H1 (cell line): Measurements from ENCODE around the gene FGR. TPM values are rescaled to one million over a fixed set of nuclear protein-coding genes. Genes with fewer than 3 reads are reported as not detected.
"Not testable (repeated sequence)": the region's sequence is repeated elsewhere in the genome, so short reads cannot be mapped to it uniquely, and the experiment has no call there.

Source experiments
- CTCF ChIA-PET: fragments of 300-600 bp; sonication (Branson Sonifier 250); formaldehyde crosslinking; loops from one replicate; lab custom pipeline; 2021; ENCODE audit not compliant: partially characterized antibody; lab: Charles Lee
- POLR2A ChIA-PET: fragments of 300-600 bp; sonication (Branson Sonifier 250); formaldehyde crosslinking; loops from one replicate; lab custom pipeline; 2021; ENCODE audit warnings: inconsistent platforms; ENCODE audit not compliant: partially characterized antibody; lab: Charles Lee
- DNase-seq, 2 experiments: peaks; one replicate each; pipeline versions ENCODE4 v3.0.0 to v3.0.0-alpha.2; 2010 to 2022; ENCODE audit warnings: low spot score in 2 of 2, low read depth in 1 of 2, mixed read lengths in 1 of 2
- FAIRE-seq: peaks from 2 replicates; lab custom pipeline; 2011; peaks lifted over from hg19 to GRCh38; lab: Jason Lieb, UNC
- H2AFZ ChIP-seq: 2 replicates; pipeline ENCODE4 v1.8.1; 2012; ENCODE audit warnings: low read length, inconsistent platforms
- H2AK5ac ChIP-seq: 2 replicates; pipeline ENCODE4 v1.6.1; 2013; ENCODE audit warnings: low read depth, low read length
- H2BK120ac ChIP-seq: replicated peaks from 2 replicates; pipeline ENCODE3; 2013; ENCODE audit warnings: low read depth, low read length, inconsistent platforms
- H2BK12ac ChIP-seq: 2 replicates; pipeline ENCODE4 v1.6.1; 2013; ENCODE audit warnings: low read depth, low read length
- H2BK15ac ChIP-seq: 2 replicates; pipeline ENCODE4 v1.6.1; 2013; ENCODE audit warnings: low read length
- H2BK20ac ChIP-seq: 2 replicates; pipeline ENCODE4 v1.6.1; 2013; ENCODE audit warnings: low read length
- H2BK5ac ChIP-seq: 2 replicates; pipeline ENCODE4 v1.6.1; 2013; ENCODE audit warnings: low read depth, low read length
- H3K14ac ChIP-seq: 2 replicates; pipeline ENCODE4 v1.6.1; 2013; ENCODE audit warnings: inconsistent platforms; ENCODE audit not compliant: insufficient read length
- H3K18ac ChIP-seq: 2 replicates; pipeline ENCODE4 v1.6.1; 2013; ENCODE audit warnings: low read length; ENCODE audit errors: extremely low read depth
- H3K23ac ChIP-seq: 2 replicates; pipeline ENCODE4 v1.6.1; 2013; ENCODE audit warnings: inconsistent platforms; ENCODE audit not compliant: insufficient read length
- H3K23me2 ChIP-seq: 2 replicates; pipeline ENCODE4 v1.6.1; 2013; ENCODE audit warnings: low read depth, low read length
- H3K27ac ChIP-seq: 2 replicates; pipeline ENCODE4 v1.6.1; 2011; ENCODE audit warnings: low read depth, low read length, inconsistent platforms
- H3K27me3 ChIP-seq, 4 experiments: replicated peaks in 1 of 4; 1 replicate in 1 of 4; 2 replicates in 3 of 4; pipeline versions ENCODE4 v1.6.1 to v1.8.1; 2011 to 2013; ENCODE audit warnings: low read length in 3 of 4, mild to moderate bottlenecking in 3 of 4, inconsistent platforms in 2 of 4, mixed read lengths in 2 of 4, moderate library complexity in 1 of 4; ENCODE audit not compliant: control insufficient read depth in 3 of 4, insufficient read depth in 3 of 4; ENCODE audit errors: extremely low read depth in 1 of 4
- H3K36me3 ChIP-seq, 4 experiments: 2 replicates each; pipeline versions ENCODE4 v1.6.1 to v1.8.1; 2011 to 2013; ENCODE audit warnings: mild to moderate bottlenecking in 4 of 4, low read length in 3 of 4, moderate library complexity in 2 of 4, control low read depth in 1 of 4, inconsistent platforms in 1 of 4; ENCODE audit not compliant: insufficient read depth in 4 of 4, control insufficient read depth in 2 of 4
- H3K4ac ChIP-seq: replicated peaks from 2 replicates; pipeline ENCODE3; 2013; ENCODE audit warnings: low read length, low read depth, mixed read lengths, inconsistent platforms; ENCODE audit not compliant: insufficient read length
- H3K4me1 ChIP-seq, 4 experiments: replicated peaks in 1 of 4; 1 replicate in 1 of 4; 2 replicates in 3 of 4; pipeline versions ENCODE4 v1.6.1 to v1.8.1; 2011 to 2013; ENCODE audit warnings: low read length in 3 of 4, inconsistent platforms in 2 of 4, mixed read lengths in 1 of 4; ENCODE audit not compliant: insufficient read depth in 4 of 4, control insufficient read depth in 3 of 4
- H3K4me2 ChIP-seq, 2 experiments: 2 replicates each; pipeline versions ENCODE4 v1.6.1 to v1.8.1; 2011 to 2013; ENCODE audit warnings: low read depth in 2 of 2, low read length in 2 of 2, control low read depth in 1 of 2, inconsistent platforms in 1 of 2, mild to moderate bottlenecking in 1 of 2; ENCODE audit not compliant: insufficient read depth in 1 of 2
- H3K4me3 ChIP-seq, 4 experiments: fragments of 200-600, 300-600 bp in 1 of 4; sonication (generic), shearing (Covaris generic), sonication (Bioruptor Twin) in 1 of 4; 2 replicates each; pipeline versions ENCODE4 v1.5.1 to v1.8.1; 2011 to 2016; ENCODE audit warnings: low read length in 4 of 4, low read depth in 3 of 4, control low read depth in 2 of 4, inconsistent platforms in 2 of 4, mild to moderate bottlenecking in 2 of 4, mixed read lengths in 1 of 4, moderate library complexity in 1 of 4; ENCODE audit not compliant: insufficient read depth in 2 of 4; ENCODE audit errors: extremely low read depth in 1 of 4
- H3K56ac ChIP-seq: replicated peaks from 2 replicates; pipeline ENCODE3; 2013; ENCODE audit warnings: low read depth, mild to moderate bottlenecking, mixed read lengths, low read length, inconsistent platforms; ENCODE audit not compliant: insufficient read length
- H3K79me1 ChIP-seq: 2 replicates; pipeline ENCODE4 v1.6.1; 2013; ENCODE audit warnings: low read depth, low read length, control low read depth
- H3K79me2 ChIP-seq, 2 experiments: 2 replicates each; pipeline versions ENCODE4 v1.6.1 to v1.8.1; 2012 to 2013; ENCODE audit warnings: low read length in 2 of 2, mild to moderate bottlenecking in 2 of 2, inconsistent platforms in 1 of 2; ENCODE audit not compliant: insufficient read depth in 2 of 2, control insufficient read depth in 1 of 2
- H3K9ac ChIP-seq, 4 experiments: replicated peaks in 1 of 4; 1 replicate in 1 of 4; 2 replicates in 3 of 4; pipeline versions ENCODE4 v1.6.1 to v1.8.1; 2011 to 2013; ENCODE audit warnings: low read depth in 3 of 4, low read length in 3 of 4, control low read depth in 2 of 4, mild to moderate bottlenecking in 2 of 4, moderate library complexity in 2 of 4, inconsistent platforms in 1 of 4; ENCODE audit errors: extremely low read depth in 1 of 4
- H3K9me3 ChIP-seq, 2 experiments: 2 replicates each; pipeline versions ENCODE4 v1.6.1 to v1.8.1; 2012 to 2013; ENCODE audit warnings: mild to moderate bottlenecking in 2 of 2, moderate library complexity in 2 of 2, control low read depth in 1 of 2, inconsistent platforms in 1 of 2, low read depth in 1 of 2, low read length in 1 of 2, mixed read lengths in 1 of 2; ENCODE audit not compliant: insufficient read depth in 2 of 2
- H4K20me1 ChIP-seq, 2 experiments: replicated peaks in 1 of 2; 2 replicates each; pipeline versions ENCODE3 to v1.8.1; 2011 to 2013; ENCODE audit warnings: inconsistent platforms in 2 of 2, low read length in 2 of 2, mild to moderate bottlenecking in 1 of 2; ENCODE audit not compliant: insufficient read depth in 2 of 2, control insufficient read depth in 1 of 2
- H4K5ac ChIP-seq: 2 replicates; pipeline ENCODE4 v1.6.1; 2013; ENCODE audit warnings: low read length, low read depth, mixed read lengths, inconsistent platforms; ENCODE audit not compliant: insufficient read length
- H4K8ac ChIP-seq: 2 replicates; pipeline ENCODE4 v1.8.0; 2013; ENCODE audit warnings: mild to moderate bottlenecking, moderate library complexity, low read length, inconsistent platforms; ENCODE audit not compliant: insufficient read depth; ENCODE audit errors: extremely low read depth
- H4K91ac ChIP-seq: replicated peaks from 2 replicates; pipeline ENCODE3; 2013; ENCODE audit warnings: low read length, mixed read lengths, inconsistent platforms; ENCODE audit not compliant: insufficient read length
- POU5F1 ChIP-seq: IDR thresholded peaks from 2 replicates; pipeline ENCODE4 v1.6.1; 2011; ENCODE audit warnings: low read depth, mild to moderate bottlenecking, low read length, moderate library complexity
- whole genome bisulfite sequencing, 2 experiments: shearing (Covaris generic) in 1 of 2; methylation state at CpG; one replicate each; pipeline versions ENCODE4 v1.1.6 to v1.1.7; 2013 to 2015; ENCODE audit warnings: low lambda C conversion rate in 2 of 2, mixed read lengths in 2 of 2, inconsistent platforms in 1 of 2, low coverage in 1 of 2, missing lambda C conversion rate in 1 of 2; ENCODE audit not compliant: insufficient replicate concordance in 2 of 2, insufficient coverage in 1 of 2, insufficient read length in 1 of 2; ENCODE audit errors: extremely low coverage in 1 of 2, missing lambda C conversion rate in 1 of 2; 5-methylcytosine and 5-hydroxymethylcytosine counted together
- polyA plus RNA-seq, 7 experiments: library from polyadenylated mRNA; depleted of rRNA in 3 of 7; stranded (reverse) in 5 of 7; unstranded in 2 of 7; fragments of >200 nt in 5 of 7; fragments of 200-250 nt in 2 of 7; gene quantifications; 1 replicate in 5 of 7; 2 replicates in 1 of 7; 4 replicates in 1 of 7; pipeline versions ENCODE4 v1.2.1 to v1.2.3, GENCODE V29; 2011 to 2013; ENCODE audit warnings: missing spikeins in 2 of 7, mixed read lengths in 2 of 7
- total RNA-seq: library from RNA; stranded (reverse); fragmentation: NEBNext Ultra II Directional; extraction: Animal tissue kit (Norgen Biotek cat#: 25700); gene quantifications from 2 replicates; pipeline ENCODE4 v1.2.1, GENCODE V29; 2021

The FGR gene
- total and polyA plus RNA-seq, 2 of the 8 experiments (the other 6 are each of a cell fraction or from before 2014, with no cell fraction given): 0.22 to 0.95 TPM

DNA sequence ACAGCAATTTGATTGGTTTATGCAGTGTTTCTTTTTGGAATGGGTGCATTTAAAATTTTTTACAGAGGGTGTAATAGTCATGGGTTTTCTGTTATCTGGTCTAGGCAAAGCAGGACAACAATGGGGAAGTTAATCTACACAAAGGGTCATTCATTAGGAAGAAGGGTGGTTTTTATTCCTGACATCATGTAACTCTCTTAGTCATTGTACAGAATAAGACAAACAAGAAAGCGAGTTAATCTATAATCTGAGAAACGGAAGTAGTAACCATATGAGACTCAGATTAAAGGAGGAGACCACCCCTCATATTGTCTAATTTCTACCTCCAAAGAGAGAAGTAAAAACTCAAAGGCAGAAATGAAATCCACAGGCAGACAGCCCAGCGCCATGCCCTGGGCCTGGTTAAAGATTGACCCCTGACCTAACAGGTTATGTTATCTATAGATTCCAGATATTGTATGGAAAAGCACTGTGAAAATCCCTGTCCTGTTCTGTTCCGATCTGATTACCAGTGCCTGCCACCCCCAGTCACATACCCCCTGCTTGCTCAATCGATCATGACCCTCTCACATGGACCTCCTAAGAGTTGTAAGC, 47.5 kb upstream of the FGR start (continued):
- no peak for TF ChIP-seq POU5F1
- TF ChIP-seq, all 59 proteins: peak for 0

DNA sequence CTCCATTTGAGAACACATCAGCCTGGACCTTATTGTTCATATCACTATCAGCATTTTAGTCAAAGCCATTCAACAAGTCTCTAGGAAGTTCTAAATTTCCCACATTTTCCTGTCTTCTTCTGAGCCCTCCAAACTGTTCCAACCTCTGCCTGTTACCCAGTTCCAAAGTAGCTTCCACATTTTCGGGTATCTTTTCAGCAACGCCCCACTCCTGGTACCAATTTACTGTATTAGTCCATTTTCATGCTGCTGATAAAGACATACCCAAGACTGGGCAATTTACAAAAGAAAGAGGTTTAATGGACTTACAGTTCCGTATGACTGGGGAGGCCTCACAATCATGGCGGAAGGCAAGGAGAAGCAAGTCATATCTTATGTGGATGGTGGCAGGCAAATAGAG, 46.6 kb upstream of the FGR start:
- H3K27ac ChIP-seq, H2BK12ac ChIP-seq, CTCF ChIA-PET, H2BK20ac ChIP-seq, H4K8ac ChIP-seq, POLR2A ChIA-PET, H2BK120ac ChIP-seq, H3K23ac ChIP-seq, H2AFZ ChIP-seq, H3K23me2 ChIP-seq, H3K4ac ChIP-seq, H3K4me3 ChIP-seq, H3K18ac ChIP-seq, H3K4me1 ChIP-seq, H3K14ac ChIP-seq, H3K36me3 ChIP-seq, H3K56ac ChIP-seq, FAIRE-seq, H3K79me1 ChIP-seq, H4K20me1 ChIP-seq, H2BK5ac ChIP-seq, H3K27me3 ChIP-seq, H3K79me2 ChIP-seq, H4K5ac ChIP-seq, H3K4me2 ChIP-seq, DNase-seq, H3K9ac ChIP-seq, H2AK5ac ChIP-seq, H2BK15ac ChIP-seq, H4K91ac ChIP-seq: not testable (repeated sequence)
- 92% methylated on average over 4 of the region's 4 CpGs; no CpG with 5 or more reads in 1 of the 2 experiments for WGBS, 2 experiments
- peaks cover 19 to 21% of the 10 kb centered on the region in 2 experiments for H3K9me3 ChIP-seq
